HAP-1 (cell line): ENCODE data around the gene LZTS2.
"Not testable (repeated sequence)": the region's sequence is repeated elsewhere in the genome, so short reads cannot be mapped to it uniquely, and the experiment has no call there.

Experiments
- DNase-seq, 2 experiments: peaks; one replicate each; pipeline ENCODE4 v3.0.0-alpha.2; 2016 to 2020; ENCODE audit warnings: low spot score in 2 of 2
- H3K27me3 ChIP-seq: fragments of 250-450 bp; sonication (Bioruptor Pico); 2 replicates; pipeline ENCODE4 v1.5.1; 2020; ENCODE audit warnings: low read depth, mild to moderate bottlenecking, moderate library complexity
- H3K36me3 ChIP-seq: fragments of 250-450 bp; sonication (Bioruptor Pico); replicated peaks from 2 replicates; pipeline ENCODE4 v1.5.1; 2020; ENCODE audit warnings: mild to moderate bottlenecking
- H3K4me1 ChIP-seq: fragments of 250-450 bp; sonication (Bioruptor Pico); 2 replicates; pipeline ENCODE4 v1.5.1; 2020; ENCODE audit warnings: mild to moderate bottlenecking
- H3K4me3 ChIP-seq: fragments of 250-450 bp; sonication (Bioruptor Pico); 2 replicates; pipeline ENCODE4 v1.5.1; 2020; ENCODE audit warnings: mild to moderate bottlenecking, moderate library complexity
- H3K9me3 ChIP-seq: fragments of 250-450 bp; sonication (Bioruptor Pico); 2 replicates; pipeline ENCODE4 v1.5.1; 2020; ENCODE audit warnings: mild to moderate bottlenecking, moderate library complexity
- in situ Hi-C: fragments of 300-500 bp; cut with MboI; formaldehyde crosslinking; loops from 3 replicates; pipeline ENCODE4 v1.14.3; 2020; ENCODE audit warnings: low sequenced_read_pairs, inconsistent platforms, mixed read lengths

The LZTS2 gene

GRCh38 chr10:101031796-101032636, 32.4 kb downstream of the LZTS2 start:
- no peaks in the 10 kb centered on the region for H3K27me3 ChIP-seq
- H3K4me3 ChIP-seq = peak overlapping the region; percentile 58
- in situ Hi-C loops = no loop called here
- peak in 1 of 2 experiments; percentile 70 for DNase-seq
- H3K36me3 ChIP-seq = no peaks in the 10 kb centered on the region; the same call in none of the 2 replicates
- H3K9me3 ChIP-seq = no peaks in the 10 kb centered on the region
- peaks cover 12% of the 10 kb centered on the region for H3K4me1 ChIP-seq

GRCh38 chr10:101032637-101033224, 33.1 kb downstream of the LZTS2 start:
- Histone ChIP-seq H3K4me1 (peaks cover 12% of the 10 kb centered on the region), H3K27me3 (no peaks in the 10 kb centered on the region), H3K9me3 (no peaks in the 10 kb centered on the region), H3K4me3 (peak overlapping the region; percentile 58), H3K36me3 (no peaks in the 10 kb centered on the region; the same call in none of the 2 replicates)
- in situ Hi-C loops = no loop called here
- DNase-seq = peak in 1 of 2 experiments; percentile 50

GRCh38 chr10:101033276-101033675, 33.7 kb downstream of the LZTS2 start:
- DNase-seq = no peak
- peaks cover 12% of the 10 kb centered on the region for H3K4me1 ChIP-seq
- H3K27me3 ChIP-seq = no peaks in the 10 kb centered on the region
- H3K36me3 ChIP-seq = no peaks in the 10 kb centered on the region; the same call in none of the 2 replicates
- H3K9me3 ChIP-seq = no peaks in the 10 kb centered on the region
- in situ Hi-C loops = no loop called here
- H3K4me3 ChIP-seq = no peak overlapping the region

- H3K36me3 ChIP-seq, H3K4me3 ChIP-seq, DNase-seq, in situ Hi-C loops, H3K9me3 ChIP-seq, H3K27me3 ChIP-seq: not testable (repeated sequence)
- H3K4me1 ChIP-seq = peaks cover 12% of the 10 kb centered on the region
These were observed 34.8 kb downstream of the LZTS2 start for GRCh38 chr10:101034404-101034803.

GRCh38 chr10:101035314-101035713, 35.7 kb downstream of the LZTS2 start:
- no peaks in the 10 kb centered on the region; the same call in none of the 2 replicates for H3K36me3 ChIP-seq
- H3K4me3 ChIP-seq = no peak overlapping the region
- in situ Hi-C loops = no loop called here
- peaks cover 12% of the 10 kb centered on the region for H3K4me1 ChIP-seq
- DNase-seq = no peak
- H3K9me3 ChIP-seq = no peaks in the 10 kb centered on the region
- H3K27me3 ChIP-seq = no peaks in the 10 kb centered on the region

- Histone ChIP-seq H3K36me3 (no peaks in the 10 kb centered on the region; the same call in none of the 2 replicates), H3K4me1 (peaks cover 9% of the 10 kb centered on the region), H3K4me3 (no peak overlapping the region), H3K9me3 (no peaks in the 10 kb centered on the region), H3K27me3 (no peaks in the 10 kb centered on the region)
- in situ Hi-C loops = no loop called here
- no peak for DNase-seq
These were observed 36.5 kb downstream of the LZTS2 start for GRCh38 chr10:101035916-101036702.

GRCh38 chr10:101036726-101037125, 37.1 kb downstream of the LZTS2 start:
- no peaks in the 10 kb centered on the region for H3K9me3 ChIP-seq
- no peaks in the 10 kb centered on the region for H3K27me3 ChIP-seq
- no peaks in the 10 kb centered on the region; the same call in none of the 2 replicates for H3K36me3 ChIP-seq
- no peak for DNase-seq
- in situ Hi-C loops = no loop called here
- H3K4me3 ChIP-seq = no peak overlapping the region
- H3K4me1 ChIP-seq = peaks cover 9% of the 10 kb centered on the region

GRCh38 chr10:101038484-101038883, 38.9 kb downstream of the LZTS2 start:
- H3K4me1 ChIP-seq = peaks cover 10% of the 10 kb centered on the region
- no peak for DNase-seq
- H3K36me3 ChIP-seq = no peaks in the 10 kb centered on the region; the same call in none of the 2 replicates
- H3K27me3 ChIP-seq = no peaks in the 10 kb centered on the region
- no peak overlapping the region for H3K4me3 ChIP-seq
- H3K9me3 ChIP-seq = no peaks in the 10 kb centered on the region
- in situ Hi-C loops = no loop called here

- peaks cover 13% of the 10 kb centered on the region for H3K4me1 ChIP-seq
- in situ Hi-C loops = loop anchor here (5.0 kb wide), 1 partner anchor 92 kb away; the partner anchor contains the start of gene TLX1
- H3K4me3 ChIP-seq = no peak overlapping the region
- no peaks in the 10 kb centered on the region for H3K9me3 ChIP-seq
- H3K27me3 ChIP-seq = no peaks in the 10 kb centered on the region
- H3K36me3 ChIP-seq = no peaks in the 10 kb centered on the region; the same call in none of the 2 replicates
- no peak for DNase-seq
These were observed 40.5 kb downstream of the LZTS2 start for GRCh38 chr10:101040061-101040460.

GRCh38 chr10:101040851-101041250, 41.2 kb downstream of the LZTS2 start:
- in situ Hi-C loops = loop anchor here (5.0 kb wide), 1 partner anchor 91 kb away; the partner anchor contains the start of gene TLX1
- H3K27me3 ChIP-seq = no peaks in the 10 kb centered on the region
- no peak for DNase-seq

GRCh38 chr10:101041252-101041761, 41.7 kb downstream of the LZTS2 start:
- Histone ChIP-seq H3K4me1 (peaks cover 13% of the 10 kb centered on the region), H3K27me3 (no peaks in the 10 kb centered on the region), H3K9me3 (no peaks in the 10 kb centered on the region), H3K36me3 (no peaks in the 10 kb centered on the region; the same call in none of the 2 replicates), H3K4me3 (no peak overlapping the region)
- DNase-seq = peak; percentile 77 to 85
- in situ Hi-C loops = loop anchor here (5.0 kb wide), 1 partner anchor 91 kb away; the partner anchor contains the start of gene TLX1

More at GRCh38 chr10:101040851-101041250, 41.2 kb downstream of the LZTS2 start:
- H3K9me3 ChIP-seq = no peaks in the 10 kb centered on the region
- H3K4me3 ChIP-seq = no peak overlapping the region
- no peaks in the 10 kb centered on the region; the same call in none of the 2 replicates for H3K36me3 ChIP-seq
- H3K4me1 ChIP-seq = peaks cover 13% of the 10 kb centered on the region

- H3K36me3 ChIP-seq = no peaks in the 10 kb centered on the region; the same call in 1 of the 2 replicates
- DNase-seq = no peak
- peaks cover 13% of the 10 kb centered on the region for H3K4me1 ChIP-seq
- H3K9me3 ChIP-seq = no peaks in the 10 kb centered on the region
- H3K4me3 ChIP-seq = peak overlapping the region; percentile 40
- no peaks in the 10 kb centered on the region for H3K27me3 ChIP-seq
- in situ Hi-C loops = loop anchor here (5.0 kb wide), 1 partner anchor 90 kb away; the partner anchor contains the start of gene TLX1
These were observed 42.5 kb downstream of the LZTS2 start for GRCh38 chr10:101042118-101042517.
